DND-41 (cell line): ENCODE results near the gene CEP57L1.

ENCODE experiments used
- EZH2 ChIP-seq: IDR thresholded peaks from 3 replicates; pipeline ENCODE4 v1.6.1; 2012; ENCODE audit warnings: borderline replicate concordance, low read depth, mild to moderate bottlenecking, moderate library complexity, low read length, inconsistent platforms; ENCODE audit not compliant: severe bottlenecking
- TF ChIP-seq, protein P1 (sequence below): IDR thresholded peaks from 2 replicates; pipeline ENCODE4 v1.5.1; 2012; ENCODE audit warnings: borderline replicate concordance, low read length, moderate library complexity, mild to moderate bottlenecking; ENCODE audit not compliant: poor library complexity, severe bottlenecking; ENCODE audit errors: extremely low read depth

DNA sequence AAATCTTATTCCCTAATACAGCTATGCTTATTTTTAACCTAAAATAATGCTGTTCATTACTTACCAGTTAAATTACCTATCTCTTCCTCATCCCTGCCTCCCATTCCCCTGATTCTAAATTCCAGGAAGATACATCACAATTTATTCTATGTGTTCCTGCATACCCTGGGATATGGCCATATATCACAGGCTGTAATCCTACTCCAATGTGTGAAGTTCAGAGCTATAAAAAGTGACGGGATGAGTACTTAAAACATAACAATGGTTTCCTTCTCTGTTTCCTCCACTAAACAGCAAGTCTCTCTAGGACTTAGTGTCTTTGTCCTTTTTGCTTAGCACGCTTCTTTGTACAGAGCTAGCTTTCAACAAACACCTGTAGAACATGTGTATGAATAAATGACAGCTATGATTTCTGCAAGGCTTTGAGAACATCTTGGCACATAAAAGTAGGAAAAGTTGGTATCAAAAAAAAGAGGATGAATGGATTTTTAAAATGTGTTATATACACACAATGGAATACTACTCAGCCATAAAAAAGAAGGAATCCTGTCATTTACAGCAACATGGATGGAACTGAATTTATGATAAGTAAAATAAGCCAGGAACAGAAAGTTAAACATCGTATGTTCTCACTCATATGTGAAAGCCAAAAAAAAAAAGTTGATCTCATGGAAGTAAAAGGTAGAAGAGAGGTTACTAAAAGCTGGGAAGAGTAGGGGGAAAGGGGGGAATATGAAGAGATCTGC, 46.5 kb upstream of the CEP57L1 start:
- TF ChIP-seq EZH2: no peak
- TF ChIP-seq, protein P1, sequence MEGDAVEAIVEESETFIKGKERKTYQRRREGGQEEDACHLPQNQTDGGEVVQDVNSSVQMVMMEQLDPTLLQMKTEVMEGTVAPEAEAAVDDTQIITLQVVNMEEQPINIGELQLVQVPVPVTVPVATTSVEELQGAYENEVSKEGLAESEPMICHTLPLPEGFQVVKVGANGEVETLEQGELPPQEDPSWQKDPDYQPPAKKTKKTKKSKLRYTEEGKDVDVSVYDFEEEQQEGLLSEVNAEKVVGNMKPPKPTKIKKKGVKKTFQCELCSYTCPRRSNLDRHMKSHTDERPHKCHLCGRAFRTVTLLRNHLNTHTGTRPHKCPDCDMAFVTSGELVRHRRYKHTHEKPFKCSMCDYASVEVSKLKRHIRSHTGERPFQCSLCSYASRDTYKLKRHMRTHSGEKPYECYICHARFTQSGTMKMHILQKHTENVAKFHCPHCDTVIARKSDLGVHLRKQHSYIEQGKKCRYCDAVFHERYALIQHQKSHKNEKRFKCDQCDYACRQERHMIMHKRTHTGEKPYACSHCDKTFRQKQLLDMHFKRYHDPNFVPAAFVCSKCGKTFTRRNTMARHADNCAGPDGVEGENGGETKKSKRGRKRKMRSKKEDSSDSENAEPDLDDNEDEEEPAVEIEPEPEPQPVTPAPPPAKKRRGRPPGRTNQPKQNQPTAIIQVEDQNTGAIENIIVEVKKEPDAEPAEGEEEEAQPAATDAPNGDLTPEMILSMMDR: no peak
